ACHN (cell line): ENCODE results near the gene PSMA7.

Experiments used
- DNase-seq: peaks from one replicate; pipeline ENCODE4 v3.0.0-alpha.2; 2015
- in situ Hi-C: cut with HindIII; loops from 2 replicates; pipeline ENCODE4 v1.10.0; 2017; ENCODE audit warnings: low sequenced_read_pairs, low pct_ligation_motif_present, low pct_unique_long_range_greater_than_20kb

PSMA7 gene

GRCh38 chr20:62112368-62112767, 30.8 kb downstream of the PSMA7 start:
- in situ Hi-C loops: no loop called here

DNA sequence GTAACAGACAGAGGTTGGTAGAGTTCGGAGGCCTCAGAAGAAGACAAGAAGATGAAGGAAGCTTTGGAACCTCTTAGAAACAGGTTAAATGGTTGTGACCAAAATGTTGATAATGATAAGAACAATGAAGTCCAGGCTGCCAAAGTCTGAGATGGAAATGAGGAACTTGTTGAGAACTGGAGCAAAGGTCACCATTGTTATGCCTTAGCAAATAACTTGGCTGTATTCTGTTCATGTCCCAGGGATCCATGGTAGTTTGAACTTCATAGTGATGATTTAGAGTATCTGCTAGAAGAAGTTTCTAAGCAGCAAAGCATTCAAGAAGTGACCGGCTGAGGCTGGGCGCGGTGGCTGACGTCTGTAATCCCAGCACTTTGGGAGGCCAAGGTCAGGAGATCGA, 32.0 kb downstream of the PSMA7 start:
- in situ Hi-C loops: no loop called here
- DNase-seq: no peak

More at GRCh38 chr20:62112368-62112767, 30.8 kb downstream of the PSMA7 start:
- DNase-seq: no peak

DNA sequence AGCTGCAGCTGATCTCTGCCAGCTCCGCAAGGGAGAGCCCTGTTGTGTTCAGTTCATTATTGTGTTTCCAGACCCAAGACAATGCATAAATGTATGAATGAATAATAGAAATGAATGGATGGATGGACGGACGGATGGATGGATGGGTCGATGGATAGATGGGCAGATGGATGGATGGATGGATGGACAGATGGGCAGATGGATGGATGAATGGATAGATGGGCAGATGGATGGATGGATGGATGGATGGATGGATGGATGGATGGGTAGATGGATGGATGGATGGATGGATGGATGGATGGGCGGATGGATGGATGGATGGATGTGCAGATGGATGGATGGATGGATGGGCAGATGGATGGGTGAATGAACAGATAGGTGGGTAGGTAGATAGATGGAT, 37.6 kb downstream of the PSMA7 start:
- in situ Hi-C loops: no loop called here

DNA sequence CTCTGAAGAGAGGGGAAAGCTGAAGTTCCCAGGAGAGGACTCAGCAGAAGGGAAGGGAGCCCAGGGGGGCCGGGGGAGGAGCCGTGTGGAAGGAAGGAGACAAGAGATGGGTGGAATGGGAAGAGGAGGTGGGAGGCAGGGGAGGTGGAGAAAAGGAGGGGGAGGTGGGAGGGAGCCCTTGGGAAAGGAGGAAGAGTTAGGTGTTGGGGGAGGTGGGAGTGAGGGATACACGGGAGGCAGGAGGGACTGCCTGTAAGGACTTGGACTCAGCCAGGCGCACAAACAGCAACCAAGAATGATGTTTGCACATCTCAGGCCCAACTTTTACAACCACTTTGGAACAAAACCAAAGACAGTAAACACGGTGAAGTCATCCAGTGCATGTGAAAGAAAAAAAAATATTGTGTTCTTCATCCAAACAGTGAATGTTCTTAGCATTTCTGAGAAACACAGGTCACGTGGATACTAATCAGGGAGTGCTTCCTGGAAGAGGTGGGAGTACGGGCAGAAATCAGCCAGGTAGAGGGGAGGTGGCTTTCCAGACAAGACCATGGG, 38.3 kb downstream of the PSMA7 start:
- DNase-seq: no peak
- in situ Hi-C loops: no loop called here

More for the DNA sequence above, 37.6 kb downstream of the PSMA7 start:
- no peak for DNase-seq

DNA sequence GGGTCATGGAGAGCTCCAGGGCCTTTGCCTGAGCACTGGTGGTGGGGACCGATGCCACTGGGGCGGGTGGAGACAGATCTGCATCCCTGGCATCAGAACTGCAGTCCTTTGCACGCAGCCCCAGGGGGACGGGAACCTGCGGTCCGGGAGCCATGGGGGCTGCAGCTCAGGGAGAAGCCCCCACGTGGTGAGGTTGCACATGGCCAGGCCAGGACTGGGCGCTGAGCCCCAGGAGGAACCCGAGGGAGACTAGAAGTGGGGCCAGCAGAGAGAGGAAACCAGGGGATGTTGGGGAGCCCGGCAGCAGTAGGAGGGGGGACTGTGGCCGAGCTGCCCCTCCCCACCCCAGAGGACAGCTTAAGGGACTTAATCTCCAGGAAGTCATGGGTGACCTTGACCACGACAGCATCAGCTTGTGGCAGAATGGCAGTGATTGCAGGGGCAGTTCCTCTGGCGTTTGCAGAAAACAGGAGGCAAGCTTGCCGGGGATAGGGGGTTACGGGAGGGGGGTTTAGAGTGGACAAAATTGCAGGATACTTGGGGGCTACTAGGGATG, 38.9 kb downstream of the PSMA7 start:
- in situ Hi-C loops: no loop called here
- no peak for DNase-seq

- in situ Hi-C loops: no loop called here
Observed at GRCh38 chr20:62103508-62104233, 39.5 kb downstream of the PSMA7 start.

GRCh38 chr20:62101078-62101477, 42.1 kb downstream of the PSMA7 start:
- DNase-seq: no peak
- in situ Hi-C loops: no loop called here

More at GRCh38 chr20:62103508-62104233, 39.5 kb downstream of the PSMA7 start:
- no peak for DNase-seq

DNA sequence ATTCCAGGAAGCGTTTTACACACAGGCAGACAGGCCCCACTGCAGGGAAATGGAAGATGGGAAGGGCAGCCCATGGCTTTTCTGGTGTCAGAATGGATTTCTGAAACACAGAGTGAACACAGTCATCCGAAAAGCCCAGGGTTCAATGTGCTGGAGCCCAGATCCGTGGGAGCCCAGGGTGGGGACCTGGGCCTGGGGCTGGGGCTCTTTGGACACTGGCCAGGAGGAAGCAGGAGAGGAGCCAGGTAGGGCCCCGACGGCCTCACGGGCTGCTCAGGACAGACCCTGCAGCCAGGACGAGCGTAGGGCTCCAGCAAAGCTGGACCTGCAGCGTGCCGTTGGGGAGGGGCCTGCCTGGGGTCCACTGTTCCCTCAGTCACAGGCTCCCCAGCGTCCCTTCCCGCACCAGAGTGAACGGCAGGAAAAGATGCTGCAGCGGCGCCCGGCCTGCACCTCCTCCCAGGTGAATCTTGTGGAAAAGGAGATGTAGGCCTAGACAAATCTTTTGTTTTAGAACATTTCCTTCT, 45.2 kb downstream of the PSMA7 start:
- DNase-seq: no peak
- in situ Hi-C loops: no loop called here

DNA sequence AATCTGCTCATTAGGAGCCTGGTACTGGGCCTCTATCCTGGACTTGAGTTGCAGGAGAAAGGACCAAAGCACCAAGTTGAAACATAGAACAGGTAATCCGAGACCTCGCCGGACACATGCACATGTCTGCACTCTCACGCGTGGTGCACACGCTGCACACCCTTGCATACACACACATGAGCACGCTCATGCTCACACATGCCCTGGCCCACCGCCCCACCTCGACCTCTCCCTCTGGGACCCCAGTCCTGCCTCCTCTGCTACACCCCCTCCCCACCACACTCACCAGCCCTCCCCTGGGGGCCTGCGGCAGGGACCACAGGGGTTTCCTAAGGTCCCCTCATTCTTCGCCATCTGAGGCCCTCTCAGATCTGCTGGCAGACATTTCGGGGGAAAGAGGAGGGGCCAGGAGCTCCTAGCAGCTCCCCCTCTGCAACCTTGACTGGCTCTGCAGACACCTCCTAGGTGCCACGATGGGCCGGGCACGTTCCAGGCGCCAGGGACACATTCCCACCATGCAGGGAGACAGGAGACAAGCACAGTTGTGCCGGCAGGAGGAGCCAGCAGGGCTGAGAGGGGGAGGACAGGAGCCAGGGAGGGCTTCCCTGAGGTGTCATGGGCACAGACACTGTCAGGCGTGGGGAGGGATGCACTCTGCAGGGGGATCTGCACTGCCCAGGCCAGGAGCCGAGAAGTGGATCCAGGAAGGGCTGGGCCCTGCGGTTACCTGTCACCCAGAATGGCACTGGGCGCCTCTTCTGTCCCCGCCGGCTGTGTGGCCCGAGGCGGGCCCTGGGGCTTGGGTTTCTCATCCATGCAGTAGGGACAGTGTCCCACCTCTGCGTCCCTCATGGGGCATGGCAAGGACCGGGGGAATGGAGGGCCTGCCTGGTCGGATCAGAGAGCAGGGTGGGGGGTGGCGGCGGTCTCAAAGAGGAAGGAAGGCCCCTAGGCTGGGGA, 46.5 kb downstream of the PSMA7 start:
- in situ Hi-C loops: no loop called here

GRCh38 chr20:62089393-62089792, 53.8 kb downstream of the PSMA7 start:
- in situ Hi-C loops: no loop called here
- no peak for DNase-seq

More for the DNA sequence above, 46.5 kb downstream of the PSMA7 start:
- DNase-seq: no peak

- in situ Hi-C loops: no loop called here
- DNase-seq: peak; percentile 25
Observed at GRCh38 chr20:62088258-62089127, 54.7 kb downstream of the PSMA7 start.

DNA sequence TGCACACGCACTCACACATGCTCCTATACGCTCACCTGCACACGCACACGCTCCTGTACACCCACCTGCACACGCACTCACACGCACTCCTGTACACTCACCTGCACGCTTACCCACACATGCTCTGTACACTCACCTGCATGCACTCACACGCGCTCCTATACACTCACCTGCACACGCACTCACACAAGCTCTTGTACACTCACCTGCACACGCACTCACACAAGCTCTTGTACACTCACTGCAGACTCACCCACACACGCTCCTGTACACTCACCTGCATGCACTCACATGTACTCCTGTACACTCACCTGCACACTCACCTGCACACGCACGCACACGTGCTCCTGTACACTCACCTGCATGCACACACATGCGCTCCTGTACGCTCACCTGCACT, 55.6 kb downstream of the PSMA7 start:
- DNase-seq: no peak
- in situ Hi-C loops: no loop called here

GRCh38 chr20:62087227-62087626, 56.0 kb downstream of the PSMA7 start:
- no peak for DNase-seq
- in situ Hi-C loops: no loop called here
